SK-N-SH (cell line): ENCODE measurements around the gene MYMK. TPM values are rescaled to one million over a fixed set of nuclear protein-coding genes. Genes with fewer than 3 reads are reported as not detected.

Experiments used
- CTCF ChIA-PET: fragments of 300-600, 350-600 bp; formaldehyde crosslinking; extraction: SDS; loops from one replicate; lab custom pipeline; 2021; lab: Yijun Ruan, JAX
- POLR2A ChIA-PET: fragments of 350-600 bp; sonication (Branson Sonifier 250); formaldehyde crosslinking; extraction: SDS; loops from one replicate; lab custom pipeline; 2020; ENCODE audit warnings: antibody characterized with exemption, inconsistent platforms; lab: Yijun Ruan, JAX
- DNase-seq: peaks from one replicate; pipeline ENCODE4 v3.0.0; 2012
- H2AFZ ChIP-seq: fragments of 200-600 bp; sonication (generic); 2 replicates; pipeline ENCODE4 v1.8.1; 2016; ENCODE audit warnings: antibody characterized with exemption, mild to moderate bottlenecking, low read depth
- H3F3A ChIP-seq: fragments of 200-600 bp; sonication (generic); replicated peaks from 2 replicates; pipeline ENCODE3; 2016; ENCODE audit warnings: antibody characterized with exemption, mild to moderate bottlenecking; ENCODE audit not compliant: insufficient read depth
- H3K27ac ChIP-seq, 2 experiments: fragments of 200-500 bp in 1 of 2; fragments of 200-600 bp in 1 of 2; sonication (Bioruptor generic) in 1 of 2; sonication (generic), shearing (Covaris generic) in 1 of 2; 2 replicates each; pipeline versions ENCODE4 v1.5.1 to v1.6.1; 2014 to 2016; ENCODE audit warnings: low read depth in 2 of 2, inconsistent platforms in 1 of 2, low read length in 1 of 2, mild to moderate bottlenecking in 1 of 2, mixed read lengths in 1 of 2
- H3K27me3 ChIP-seq: fragments of 200-600 bp; sonication (generic), shearing (Covaris generic); 2 replicates; pipeline ENCODE4 v1.6.1; 2016; ENCODE audit warnings: mixed run types; ENCODE audit not compliant: insufficient read depth
- H3K36me3 ChIP-seq, 2 experiments: fragments of 200-500 bp in 1 of 2; fragments of 200-600 bp in 1 of 2; sonication (Bioruptor generic) in 1 of 2; sonication (generic) in 1 of 2; replicated peaks in 1 of 2; 2 replicates each; pipeline versions ENCODE3 to v1.5.1; 2014 to 2016; ENCODE audit warnings: low read length in 1 of 2, mild to moderate bottlenecking in 1 of 2; ENCODE audit not compliant: insufficient read depth in 2 of 2, control insufficient read depth in 1 of 2
- H3K4me1 ChIP-seq, 2 experiments: fragments of 200-500 bp in 1 of 2; fragments of 200-600 bp in 1 of 2; sonication (Bioruptor generic) in 1 of 2; sonication (generic), shearing (Covaris generic) in 1 of 2; 2 replicates each; pipeline versions ENCODE4 v1.5.1 to v1.6.1; 2014 to 2016; ENCODE audit warnings: low read depth in 1 of 2, low read length in 1 of 2, mixed run types in 1 of 2; ENCODE audit not compliant: insufficient read depth in 2 of 2, control insufficient read depth in 1 of 2
- H3K4me2 ChIP-seq: fragments of 200-600 bp; sonication (generic), shearing (Covaris generic); 2 replicates; pipeline ENCODE4 v1.6.1; 2017; ENCODE audit warnings: mixed run types
- H3K4me3 ChIP-seq, 2 experiments: fragments of 200-500 bp in 1 of 2; fragments of 200-600 bp in 1 of 2; sonication (Bioruptor generic) in 1 of 2; sonication (generic), shearing (Covaris generic) in 1 of 2; 2 replicates each; pipeline versions ENCODE4 v1.5.1 to v1.8.1; 2014 to 2016; ENCODE audit warnings: low read depth in 2 of 2, inconsistent platforms in 1 of 2, low read length in 1 of 2, mild to moderate bottlenecking in 1 of 2, mixed read lengths in 1 of 2, moderate library complexity in 1 of 2
- H3K79me2 ChIP-seq: fragments of 200-600 bp; sonication (generic); 2 replicates; pipeline ENCODE4 v1.8.1; 2017; ENCODE audit warnings: mild to moderate bottlenecking; ENCODE audit not compliant: insufficient read depth
- H3K9ac ChIP-seq: fragments of 200-600 bp; sonication (generic); 2 replicates; pipeline ENCODE4 v1.6.1; 2017; ENCODE audit warnings: mixed run types
- H3K9me2 ChIP-seq: fragments of 200-600 bp; sonication (generic); 2 replicates; pipeline ENCODE4 v1.6.1; 2017; ENCODE audit warnings: mixed run types
- H3K9me3 ChIP-seq: fragments of 200-600 bp; sonication (generic); 2 replicates; pipeline ENCODE4 v1.6.1; 2017; ENCODE audit warnings: mixed run types, mild to moderate bottlenecking, moderate library complexity
- H4K20me1 ChIP-seq: fragments of 200-600 bp; sonication (generic); 2 replicates; pipeline ENCODE4 v1.6.1; 2017; ENCODE audit warnings: mild to moderate bottlenecking, mixed run types; ENCODE audit not compliant: insufficient read depth
- CHD2 ChIP-seq: fragments of 150-350 bp; IDR thresholded peaks from 2 replicates; pipeline ENCODE4 v1.6.1; 2018; ENCODE audit warnings: low read length; ENCODE audit not compliant: partially characterized antibody
- ELF1 ChIP-seq: IDR thresholded peaks from 2 replicates; pipeline ENCODE4 v1.4.0; 2012
- EP300 ChIP-seq, 2 experiments: IDR thresholded peaks; 2 replicates each; pipeline versions ENCODE4 v1.4.0 to v1.6.1; 2012; ENCODE audit warnings: borderline replicate concordance in 1 of 2, low read depth in 1 of 2, low read length in 1 of 2
- FOSL2 ChIP-seq: IDR thresholded peaks from 2 replicates; pipeline ENCODE4 v1.4.0; 2012; ENCODE audit warnings: low read depth, mild to moderate bottlenecking, moderate library complexity, borderline replicate concordance
- FOXJ3 ChIP-seq: sonication (generic); formaldehyde crosslinking; IDR thresholded peaks from 2 replicates; pipeline ENCODE4 v1.5.1; 2020; ENCODE audit warnings: mild to moderate bottlenecking, missing genetic modification reagents
- GABPA ChIP-seq: IDR thresholded peaks from 2 replicates; pipeline ENCODE4 v1.4.0; 2012; ENCODE audit warnings: low read depth, mild to moderate bottlenecking
- GATA2 ChIP-seq: sonication (generic); formaldehyde crosslinking; IDR thresholded peaks from 2 replicates; pipeline ENCODE4 v1.5.0; 2020; ENCODE audit warnings: mild to moderate bottlenecking, missing genetic modification reagents
- JUND ChIP-seq: IDR thresholded peaks from 2 replicates; pipeline ENCODE4 v1.4.0; 2012
- MEF2A ChIP-seq: IDR thresholded peaks from 2 replicates; pipeline ENCODE4 v1.4.0; 2012; ENCODE audit warnings: low read depth, borderline replicate concordance
- MXI1 ChIP-seq: IDR thresholded peaks from 2 replicates; pipeline ENCODE4 v1.6.1; 2012; ENCODE audit warnings: mild to moderate bottlenecking, low read depth, low read length, improper control_type of control experiment
- NFIC ChIP-seq: IDR thresholded peaks from 2 replicates; pipeline ENCODE4 v1.4.0; 2012; ENCODE audit warnings: borderline replicate concordance
- NRF1 ChIP-seq: IDR thresholded peaks from 2 replicates; pipeline ENCODE4 v1.6.1; 2012; ENCODE audit warnings: low read depth, mild to moderate bottlenecking, low read length
- POLR2AphosphoS5 ChIP-seq: IDR thresholded peaks from 2 replicates; pipeline ENCODE4 v1.6.1; 2012; ENCODE audit warnings: low read depth, low read length
- RAD21 ChIP-seq: IDR thresholded peaks from 2 replicates; pipeline ENCODE4 v1.6.1; 2012; ENCODE audit warnings: mild to moderate bottlenecking, low read length
- RCOR1 ChIP-seq: fragments of 150-350 bp; IDR thresholded peaks from 2 replicates; pipeline ENCODE4 v1.6.1; 2017; ENCODE audit warnings: antibody characterized with exemption, low read length
- RFX5 ChIP-seq: IDR thresholded peaks from 2 replicates; pipeline ENCODE4 v1.6.1; 2012; ENCODE audit warnings: mild to moderate bottlenecking, improper control_type of control experiment, low read length
- RXRA ChIP-seq: IDR thresholded peaks from 2 replicates; pipeline ENCODE4 v1.4.0; 2012; ENCODE audit warnings: low read depth, mild to moderate bottlenecking, borderline replicate concordance
- SIN3A ChIP-seq: IDR thresholded peaks from 2 replicates; pipeline ENCODE4 v1.6.1; 2012; ENCODE audit warnings: low read depth, mild to moderate bottlenecking, low read length, moderate library complexity, borderline replicate concordance
- SMC3 ChIP-seq: IDR thresholded peaks from 2 replicates; pipeline ENCODE4 v1.6.1; 2012; ENCODE audit warnings: low read depth, low read length, improper control_type of control experiment
- TCF12 ChIP-seq: IDR thresholded peaks from 2 replicates; pipeline ENCODE4 v1.4.0; 2012
- TEAD4 ChIP-seq: IDR thresholded peaks from 2 replicates; pipeline ENCODE4 v1.4.0; 2012; ENCODE audit warnings: mild to moderate bottlenecking, borderline replicate concordance; ENCODE audit not compliant: insufficient read depth
- YY1 ChIP-seq: IDR thresholded peaks from 2 replicates; pipeline ENCODE4 v1.4.0; 2012; ENCODE audit warnings: low read depth, mild to moderate bottlenecking
- WGBS: methylation state at CpG from one replicate; pipeline ENCODE4 v1.1.6; 2017; ENCODE audit warnings: low lambda C conversion rate; 5-methylcytosine and 5-hydroxymethylcytosine counted together
- polyA plus RNA-seq, 3 experiments: library from polyadenylated mRNA; depleted of rRNA; stranded (reverse); fragments of >200 nt; gene quantifications; 2 replicates each; pipeline ENCODE4 v1.2.3, GENCODE V29; 2012
- TF ChIP-seq, protein P1 (sequence below): IDR thresholded peaks from 2 replicates; pipeline ENCODE4 v1.4.0; 2012; ENCODE audit warnings: low read depth, borderline replicate concordance
- TF ChIP-seq, protein P2 (sequence below): fragments of 150-350 bp; IDR thresholded peaks from 2 replicates; pipeline ENCODE4 v1.6.1; 2017; ENCODE audit warnings: antibody characterized with exemption, low read length, low read depth, borderline replicate concordance
- TF ChIP-seq, protein P3 (sequence below): fragments of 200-600 bp; sonication (generic); IDR thresholded peaks from 2 replicates; pipeline ENCODE4 v1.6.1; 2017; ENCODE audit warnings: antibody characterized with exemption, mild to moderate bottlenecking, moderate library complexity
- TF ChIP-seq, protein P4 (sequence below): IDR thresholded peaks from 2 replicates; pipeline ENCODE4 v1.4.0; 2012; ENCODE audit warnings: low read depth, borderline replicate concordance
- TF ChIP-seq, protein P5 (sequence below): IDR thresholded peaks from 2 replicates; pipeline ENCODE4; 2012

MYMK gene
- polyA plus RNA-seq, 1 of the 3 experiments (the other 2 are of a cell fraction), result not detected

DNA sequence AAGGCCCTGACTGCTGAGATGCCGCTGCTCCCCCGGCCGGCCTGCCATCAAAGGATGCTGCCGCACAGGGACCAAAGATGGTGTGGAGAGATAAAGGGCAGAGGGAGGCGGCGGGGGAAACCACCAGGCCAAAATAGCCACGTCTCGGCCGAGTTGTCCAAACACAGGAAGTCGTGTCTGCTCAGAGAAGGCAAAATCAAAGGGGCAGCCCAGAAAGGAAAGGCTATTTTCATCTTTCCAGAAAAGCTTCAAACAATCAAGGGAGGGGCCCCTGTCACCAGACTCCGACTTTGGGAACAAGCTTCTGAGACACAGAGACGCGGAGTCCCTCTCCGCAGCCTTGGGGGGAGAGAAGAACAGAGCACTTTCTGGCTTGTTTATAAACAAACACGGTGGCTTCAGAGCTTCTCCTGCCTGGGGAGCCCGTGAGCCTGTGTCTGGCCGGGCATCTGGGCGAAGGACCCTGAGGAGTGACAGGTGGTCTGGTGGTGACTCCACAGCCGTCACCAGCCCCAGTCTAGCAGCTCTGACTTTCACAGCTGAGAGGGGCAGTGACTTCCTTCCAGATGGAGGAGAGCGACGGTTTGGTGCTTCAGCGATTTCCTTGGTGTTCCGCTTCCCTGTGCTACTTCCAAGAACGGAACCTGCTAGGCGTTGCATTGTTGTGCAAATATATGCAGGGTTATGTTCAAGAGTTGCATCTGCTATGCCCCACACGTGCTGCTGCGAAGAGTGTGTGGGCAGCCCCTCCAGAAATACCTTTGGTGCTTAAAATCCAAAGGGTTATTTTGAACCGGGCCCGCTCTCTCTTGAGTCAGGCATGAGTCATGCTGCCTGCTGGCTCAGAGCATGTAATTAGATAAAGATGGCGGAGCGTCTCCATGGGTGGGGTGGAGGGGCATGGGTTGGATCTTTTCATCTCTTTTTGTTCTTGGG is 33.7 kb upstream of the MYMK start:
- no peaks in the 10 kb centered on the region for H3K9me3 ChIP-seq
- no peaks in the 10 kb centered on the region for H3K27me3 ChIP-seq
- H2AFZ ChIP-seq, result peak overlapping the region; percentile 88
- H4K20me1 ChIP-seq, result no peaks in the 10 kb centered on the region
- WGBS, result 15% methylated on average over 23 of the region's 31 CpGs
- no peaks in the 10 kb centered on the region for H3K36me3 ChIP-seq
- POLR2A ChIA-PET, result interaction anchor here (0.7 to 2.0 kb wide), 3 partner anchors 15 to 78 kb away, joined by 3 to 12 read pairs (median 8); partner anchors contain the start of genes ADAMTSL2 and DBH
- no peaks in the 10 kb centered on the region for H3K79me2 ChIP-seq
- peak overlapping the region; percentile 76 to 96 for H3K27ac ChIP-seq
- peaks cover 9% of the 10 kb centered on the region for H3F3A ChIP-seq
- peak overlapping the region; percentile 51; the same call in 1 of the 2 replicates for H3K9ac ChIP-seq
- 0 out of 4 replicates have a peak overlapping the region, but pooled peaks of 1 of the 2 experiments have one; percentile 17 for H3K4me3 ChIP-seq
- peaks cover 16 to 62% of the 10 kb centered on the region in 2 experiments for H3K4me1 ChIP-seq
- H3K4me2 ChIP-seq, result peak overlapping the region; percentile 81
- peak; percentile 91 for DNase-seq
- H3K9me2 ChIP-seq, result no peaks in the 10 kb centered on the region
- CTCF ChIA-PET, result interaction anchor here (1.1 to 1.4 kb wide), 4 partner anchors 12 to 77 kb away, joined by 3 to 5 read pairs (median 3); partner anchors contain the start of gene ADAMTSL2
- TF ChIP-seq MXI1 (peak; percentile 24), GABPA (no peak), EP300 (IDR thresholded peaks at IDR 0.05; ENCODE audit: borderline replicate concordance in 1 of 2, low read depth in 1 of 2, low read length in 1 of 2) (peak in 1 of 2 experiments; percentile 17; a peak in 2 of 4 replicates), YY1 (peak; percentile 83), CHD2 (no peak), POLR2AphosphoS5 (peak; percentile 51; the same call in 1 of the 2 replicates), MEF2A (peak; percentile 52; the same call in 1 of the 2 replicates), RCOR1 (no peak), NFIC (peak; percentile 62), TEAD4 (no peak), GATA2 (CRISPR knock-in tag) (peak; percentile 98), SMC3 (no peak), TCF12 (peak; percentile 95), SIN3A (peak; percentile 51; the same call in 1 of the 2 replicates), RXRA (peak; percentile 24; the same call in 1 of the 2 replicates), RAD21 (peak; percentile 10; the same call in 1 of the 2 replicates), FOSL2 (peak; percentile 99), NRF1 (no peak), RFX5 (no peak), ELF1 (no peak), FOXJ3 (CRISPR knock-in tag) (peak; percentile 36; the same call in 1 of the 2 replicates), JUND (peak; percentile 91)
- TF ChIP-seq, protein P1, sequence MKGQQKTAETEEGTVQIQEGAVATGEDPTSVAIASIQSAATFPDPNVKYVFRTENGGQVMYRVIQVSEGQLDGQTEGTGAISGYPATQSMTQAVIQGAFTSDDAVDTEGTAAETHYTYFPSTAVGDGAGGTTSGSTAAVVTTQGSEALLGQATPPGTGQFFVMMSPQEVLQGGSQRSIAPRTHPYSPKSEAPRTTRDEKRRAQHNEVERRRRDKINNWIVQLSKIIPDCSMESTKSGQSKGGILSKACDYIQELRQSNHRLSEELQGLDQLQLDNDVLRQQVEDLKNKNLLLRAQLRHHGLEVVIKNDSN, result no peak; the same call in 1 of the 2 replicates
- TF ChIP-seq, protein P2, sequence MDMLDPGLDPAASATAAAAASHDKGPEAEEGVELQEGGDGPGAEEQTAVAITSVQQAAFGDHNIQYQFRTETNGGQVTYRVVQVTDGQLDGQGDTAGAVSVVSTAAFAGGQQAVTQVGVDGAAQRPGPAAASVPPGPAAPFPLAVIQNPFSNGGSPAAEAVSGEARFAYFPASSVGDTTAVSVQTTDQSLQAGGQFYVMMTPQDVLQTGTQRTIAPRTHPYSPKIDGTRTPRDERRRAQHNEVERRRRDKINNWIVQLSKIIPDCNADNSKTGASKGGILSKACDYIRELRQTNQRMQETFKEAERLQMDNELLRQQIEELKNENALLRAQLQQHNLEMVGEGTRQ, result no peak
- TF ChIP-seq, protein P3, sequence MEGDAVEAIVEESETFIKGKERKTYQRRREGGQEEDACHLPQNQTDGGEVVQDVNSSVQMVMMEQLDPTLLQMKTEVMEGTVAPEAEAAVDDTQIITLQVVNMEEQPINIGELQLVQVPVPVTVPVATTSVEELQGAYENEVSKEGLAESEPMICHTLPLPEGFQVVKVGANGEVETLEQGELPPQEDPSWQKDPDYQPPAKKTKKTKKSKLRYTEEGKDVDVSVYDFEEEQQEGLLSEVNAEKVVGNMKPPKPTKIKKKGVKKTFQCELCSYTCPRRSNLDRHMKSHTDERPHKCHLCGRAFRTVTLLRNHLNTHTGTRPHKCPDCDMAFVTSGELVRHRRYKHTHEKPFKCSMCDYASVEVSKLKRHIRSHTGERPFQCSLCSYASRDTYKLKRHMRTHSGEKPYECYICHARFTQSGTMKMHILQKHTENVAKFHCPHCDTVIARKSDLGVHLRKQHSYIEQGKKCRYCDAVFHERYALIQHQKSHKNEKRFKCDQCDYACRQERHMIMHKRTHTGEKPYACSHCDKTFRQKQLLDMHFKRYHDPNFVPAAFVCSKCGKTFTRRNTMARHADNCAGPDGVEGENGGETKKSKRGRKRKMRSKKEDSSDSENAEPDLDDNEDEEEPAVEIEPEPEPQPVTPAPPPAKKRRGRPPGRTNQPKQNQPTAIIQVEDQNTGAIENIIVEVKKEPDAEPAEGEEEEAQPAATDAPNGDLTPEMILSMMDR, result no peak
- TF ChIP-seq, protein P4, sequence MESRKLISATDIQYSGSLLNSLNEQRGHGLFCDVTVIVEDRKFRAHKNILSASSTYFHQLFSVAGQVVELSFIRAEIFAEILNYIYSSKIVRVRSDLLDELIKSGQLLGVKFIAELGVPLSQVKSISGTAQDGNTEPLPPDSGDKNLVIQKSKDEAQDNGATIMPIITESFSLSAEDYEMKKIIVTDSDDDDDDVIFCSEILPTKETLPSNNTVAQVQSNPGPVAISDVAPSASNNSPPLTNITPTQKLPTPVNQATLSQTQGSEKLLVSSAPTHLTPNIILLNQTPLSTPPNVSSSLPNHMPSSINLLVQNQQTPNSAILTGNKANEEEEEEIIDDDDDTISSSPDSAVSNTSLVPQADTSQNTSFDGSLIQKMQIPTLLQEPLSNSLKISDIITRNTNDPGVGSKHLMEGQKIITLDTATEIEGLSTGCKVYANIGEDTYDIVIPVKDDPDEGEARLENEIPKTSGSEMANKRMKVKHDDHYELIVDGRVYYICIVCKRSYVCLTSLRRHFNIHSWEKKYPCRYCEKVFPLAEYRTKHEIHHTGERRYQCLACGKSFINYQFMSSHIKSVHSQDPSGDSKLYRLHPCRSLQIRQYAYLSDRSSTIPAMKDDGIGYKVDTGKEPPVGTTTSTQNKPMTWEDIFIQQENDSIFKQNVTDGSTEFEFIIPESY, result no peak
- TF ChIP-seq, protein P5, sequence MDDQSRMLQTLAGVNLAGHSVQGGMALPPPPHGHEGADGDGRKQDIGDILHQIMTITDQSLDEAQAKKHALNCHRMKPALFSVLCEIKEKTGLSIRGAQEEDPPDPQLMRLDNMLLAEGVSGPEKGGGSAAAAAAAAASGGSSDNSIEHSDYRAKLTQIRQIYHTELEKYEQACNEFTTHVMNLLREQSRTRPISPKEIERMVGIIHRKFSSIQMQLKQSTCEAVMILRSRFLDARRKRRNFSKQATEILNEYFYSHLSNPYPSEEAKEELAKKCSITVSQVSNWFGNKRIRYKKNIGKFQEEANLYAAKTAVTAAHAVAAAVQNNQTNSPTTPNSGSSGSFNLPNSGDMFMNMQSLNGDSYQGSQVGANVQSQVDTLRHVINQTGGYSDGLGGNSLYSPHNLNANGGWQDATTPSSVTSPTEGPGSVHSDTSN, result peak; percentile 41
